BE2C (cell line): ENCODE measurements around the gene CD40.

ENCODE experiments used
- DNase-seq: peaks from one replicate; pipeline ENCODE4 v3.0.0-alpha.2; 2020
- H3K27me3 ChIP-seq: fragments of 250-450 bp; sonication (Bioruptor Pico); 2 replicates; pipeline ENCODE4 v1.5.1; 2020; ENCODE audit warnings: mild to moderate bottlenecking
- H3K36me3 ChIP-seq: fragments of 250-450 bp; sonication (Bioruptor Pico); 2 replicates; pipeline ENCODE4 v1.5.1; 2020; ENCODE audit warnings: mild to moderate bottlenecking
- H3K4me1 ChIP-seq: fragments of 250-450 bp; sonication (Bioruptor Pico); 2 replicates; pipeline ENCODE4 v1.5.1; 2020
- H3K4me3 ChIP-seq: 2 replicates; pipeline ENCODE4 v1.5.1; 2011; ENCODE audit warnings: low read depth, low read length
- H3K9me3 ChIP-seq: fragments of 250-450 bp; sonication (Bioruptor Pico); 2 replicates; pipeline ENCODE4 v1.5.1; 2020
- CTCF ChIP-seq: IDR thresholded peaks from 2 replicates; pipeline ENCODE4 v1.5.1; 2012; ENCODE audit warnings: mild to moderate bottlenecking, low read depth, low read length

Gene CD40

GRCh38 chr20:46159101-46159897 is 41.2 kb downstream of the CD40 start:
- no peaks in the 10 kb centered on the region for H3K27me3 ChIP-seq
- no peak for TF ChIP-seq CTCF
- H3K36me3 ChIP-seq: no peaks in the 10 kb centered on the region
- peaks cover 38% of the 10 kb centered on the region for H3K4me1 ChIP-seq
- DNase-seq: no peak
- no peak overlapping the region for H3K4me3 ChIP-seq
- no peaks in the 10 kb centered on the region for H3K9me3 ChIP-seq

- Histone ChIP-seq H3K4me3 (no peak overlapping the region), H3K36me3 (no peaks in the 10 kb centered on the region), H3K4me1 (peaks cover 35% of the 10 kb centered on the region), H3K9me3 (no peaks in the 10 kb centered on the region), H3K27me3 (no peaks in the 10 kb centered on the region)
- no peak for TF ChIP-seq CTCF
- no peak for DNase-seq
Observed at GRCh38 chr20:46160661-46161060, 42.5 kb downstream of the CD40 start.

DNA sequence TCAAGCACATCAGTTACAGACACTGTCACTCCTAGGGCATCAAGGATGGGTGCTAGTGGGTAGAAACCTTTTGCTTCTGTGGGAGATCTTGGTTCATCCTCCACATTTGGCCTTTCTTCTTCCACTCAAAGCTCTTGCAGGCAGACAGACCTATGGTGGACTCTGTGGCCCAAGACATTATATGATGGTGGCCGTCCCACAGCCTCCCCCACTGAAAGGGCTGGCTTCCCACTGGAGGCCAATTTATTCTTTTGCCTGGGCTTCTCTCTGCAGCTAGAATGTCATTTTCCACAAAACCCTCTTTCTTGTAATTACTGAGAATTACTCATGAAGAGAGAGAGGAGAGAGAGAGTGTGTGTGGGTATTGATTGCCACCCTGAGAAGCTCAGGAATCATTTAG is 43.8 kb downstream of the CD40 start:
- Histone ChIP-seq H3K36me3 (no peaks in the 10 kb centered on the region), H3K27me3 (no peaks in the 10 kb centered on the region), H3K4me3 (no peak overlapping the region), H3K4me1 (peaks cover 35% of the 10 kb centered on the region), H3K9me3 (no peaks in the 10 kb centered on the region)
- no peak for TF ChIP-seq CTCF
- no peak for DNase-seq

GRCh38 chr20:46164254-46164653 is 46.1 kb downstream of the CD40 start:
- no peak for TF ChIP-seq CTCF
- no peaks in the 10 kb centered on the region for H3K36me3 ChIP-seq

DNA sequence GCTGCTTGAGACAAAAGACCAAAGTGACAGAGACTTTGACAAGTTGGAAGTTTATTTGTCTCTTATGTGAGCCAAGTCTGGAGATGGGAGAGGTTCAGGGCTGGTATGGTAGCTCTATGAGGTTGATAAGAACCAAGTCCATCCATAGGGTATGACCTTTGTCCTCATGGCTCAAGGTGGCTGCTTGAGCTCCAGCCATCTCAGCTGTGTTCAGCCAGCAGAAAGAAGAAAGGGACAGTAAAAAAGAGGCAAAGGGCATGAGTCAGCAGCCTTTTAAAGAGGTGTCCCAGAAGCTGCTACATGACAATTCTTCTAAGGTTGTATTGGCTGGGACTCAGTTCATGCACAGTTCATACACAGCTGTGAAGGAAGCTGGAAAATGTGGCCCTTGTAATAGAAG is 49.0 kb downstream of the CD40 start:
- Histone ChIP-seq H3K36me3 (no peaks in the 10 kb centered on the region), H3K27me3 (no peaks in the 10 kb centered on the region), H3K9me3 (no peaks in the 10 kb centered on the region), H3K4me3 (no peak overlapping the region), H3K4me1 (peaks cover 8% of the 10 kb centered on the region)
- no peak for TF ChIP-seq CTCF
- DNase-seq: no peak

More at GRCh38 chr20:46164254-46164653, 46.1 kb downstream of the CD40 start:
- no peak overlapping the region for H3K4me3 ChIP-seq
- no peaks in the 10 kb centered on the region for H3K9me3 ChIP-seq
- H3K27me3 ChIP-seq: no peaks in the 10 kb centered on the region
- DNase-seq: no peak
- peaks cover 16% of the 10 kb centered on the region for H3K4me1 ChIP-seq

DNA sequence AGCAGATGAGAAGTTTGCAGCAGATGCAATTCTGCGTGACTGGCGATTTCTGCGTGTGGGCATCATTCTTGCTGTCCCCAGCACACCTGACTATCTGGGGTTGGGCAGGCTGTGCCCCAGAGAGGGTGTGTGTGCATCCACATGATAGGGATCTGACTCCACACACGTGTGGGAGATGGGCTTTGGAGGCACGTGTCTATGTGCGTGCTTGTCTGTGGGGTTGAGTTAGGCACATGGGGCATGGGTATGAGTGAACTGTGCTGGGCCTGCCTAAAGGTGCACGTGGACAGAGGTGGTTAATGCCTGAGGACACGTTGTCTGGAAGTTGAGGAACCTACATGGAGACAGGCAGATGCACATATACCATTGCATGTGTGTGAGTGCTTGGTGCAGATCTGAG is 50.3 kb downstream of the CD40 start:
- Histone ChIP-seq H3K4me1 (peaks cover 8% of the 10 kb centered on the region), H3K27me3 (no peaks in the 10 kb centered on the region; the same call in 1 of the 2 replicates), H3K4me3 (no peak overlapping the region), H3K9me3 (no peaks in the 10 kb centered on the region), H3K36me3 (no peaks in the 10 kb centered on the region)
- no peak for TF ChIP-seq CTCF
- DNase-seq: no peak
